ENCODE results near the gene MRAS. TPM values are rescaled to one million over a fixed set of nuclear protein-coding genes. Genes with fewer than 3 reads are reported as not detected.

The MRAS gene
- polyA plus RNA-seq, 1 donor from 2014 or later, result 52.8 TPM

DNA sequence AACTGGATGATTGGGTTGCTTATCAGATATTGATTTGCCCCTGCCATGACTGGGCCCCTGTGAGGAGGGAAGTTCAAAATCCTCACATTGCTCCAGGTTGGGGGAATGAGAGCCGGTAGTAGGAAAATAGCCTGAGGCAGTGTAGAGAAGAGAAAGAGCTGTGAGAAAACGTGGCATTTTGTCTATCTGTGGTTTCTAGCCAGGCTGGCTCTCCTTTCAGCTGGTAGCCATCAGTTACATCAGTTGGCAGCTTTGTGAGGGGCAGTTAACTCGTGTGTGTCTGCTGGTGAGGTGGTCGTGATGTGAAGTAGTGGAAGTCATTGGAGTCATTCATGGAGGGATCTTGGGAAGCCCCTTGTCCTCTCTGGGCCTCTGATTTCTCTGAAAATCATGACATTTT, 91.3 kb downstream of the MRAS start:
- H2AFZ ChIP-seq (ENCODE audit: low read depth, low read length), result no peak overlapping the region
- H4K20me1 ChIP-seq (ENCODE audit: insufficient read depth), result no peaks in the 10 kb centered on the region
- no peaks in the 10 kb centered on the region for H3K36me3 ChIP-seq (ENCODE audit: insufficient read depth, low read length)
- no peak for TF ChIP-seq EZH2 (IDR thresholded peaks at IDR 0.05; ENCODE audit: borderline replicate concordance, insufficient read depth, low read length, poor library complexity, severe bottlenecking)
- TF ChIP-seq TAF1 (IDR thresholded peaks at IDR 0.05; ENCODE audit: low read depth), result no peak
- TF ChIP-seq SMC3 (conservative IDR thresholded peaks at IDR 0.05; ENCODE audit: poor library complexity), result no peak
- TF ChIP-seq MXI1 (conservative IDR thresholded peaks at IDR 0.05; ENCODE audit: poor library complexity, severe bottlenecking), result no peak
- TF ChIP-seq POLR2AphosphoS5 (IDR thresholded peaks at IDR 0.05), result no peak
- TF ChIP-seq, protein P1, sequence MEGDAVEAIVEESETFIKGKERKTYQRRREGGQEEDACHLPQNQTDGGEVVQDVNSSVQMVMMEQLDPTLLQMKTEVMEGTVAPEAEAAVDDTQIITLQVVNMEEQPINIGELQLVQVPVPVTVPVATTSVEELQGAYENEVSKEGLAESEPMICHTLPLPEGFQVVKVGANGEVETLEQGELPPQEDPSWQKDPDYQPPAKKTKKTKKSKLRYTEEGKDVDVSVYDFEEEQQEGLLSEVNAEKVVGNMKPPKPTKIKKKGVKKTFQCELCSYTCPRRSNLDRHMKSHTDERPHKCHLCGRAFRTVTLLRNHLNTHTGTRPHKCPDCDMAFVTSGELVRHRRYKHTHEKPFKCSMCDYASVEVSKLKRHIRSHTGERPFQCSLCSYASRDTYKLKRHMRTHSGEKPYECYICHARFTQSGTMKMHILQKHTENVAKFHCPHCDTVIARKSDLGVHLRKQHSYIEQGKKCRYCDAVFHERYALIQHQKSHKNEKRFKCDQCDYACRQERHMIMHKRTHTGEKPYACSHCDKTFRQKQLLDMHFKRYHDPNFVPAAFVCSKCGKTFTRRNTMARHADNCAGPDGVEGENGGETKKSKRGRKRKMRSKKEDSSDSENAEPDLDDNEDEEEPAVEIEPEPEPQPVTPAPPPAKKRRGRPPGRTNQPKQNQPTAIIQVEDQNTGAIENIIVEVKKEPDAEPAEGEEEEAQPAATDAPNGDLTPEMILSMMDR (IDR thresholded peaks at IDR 0.05; ENCODE audit: poor library complexity, severe bottlenecking), result no peak
- TF ChIP-seq, protein P2, sequence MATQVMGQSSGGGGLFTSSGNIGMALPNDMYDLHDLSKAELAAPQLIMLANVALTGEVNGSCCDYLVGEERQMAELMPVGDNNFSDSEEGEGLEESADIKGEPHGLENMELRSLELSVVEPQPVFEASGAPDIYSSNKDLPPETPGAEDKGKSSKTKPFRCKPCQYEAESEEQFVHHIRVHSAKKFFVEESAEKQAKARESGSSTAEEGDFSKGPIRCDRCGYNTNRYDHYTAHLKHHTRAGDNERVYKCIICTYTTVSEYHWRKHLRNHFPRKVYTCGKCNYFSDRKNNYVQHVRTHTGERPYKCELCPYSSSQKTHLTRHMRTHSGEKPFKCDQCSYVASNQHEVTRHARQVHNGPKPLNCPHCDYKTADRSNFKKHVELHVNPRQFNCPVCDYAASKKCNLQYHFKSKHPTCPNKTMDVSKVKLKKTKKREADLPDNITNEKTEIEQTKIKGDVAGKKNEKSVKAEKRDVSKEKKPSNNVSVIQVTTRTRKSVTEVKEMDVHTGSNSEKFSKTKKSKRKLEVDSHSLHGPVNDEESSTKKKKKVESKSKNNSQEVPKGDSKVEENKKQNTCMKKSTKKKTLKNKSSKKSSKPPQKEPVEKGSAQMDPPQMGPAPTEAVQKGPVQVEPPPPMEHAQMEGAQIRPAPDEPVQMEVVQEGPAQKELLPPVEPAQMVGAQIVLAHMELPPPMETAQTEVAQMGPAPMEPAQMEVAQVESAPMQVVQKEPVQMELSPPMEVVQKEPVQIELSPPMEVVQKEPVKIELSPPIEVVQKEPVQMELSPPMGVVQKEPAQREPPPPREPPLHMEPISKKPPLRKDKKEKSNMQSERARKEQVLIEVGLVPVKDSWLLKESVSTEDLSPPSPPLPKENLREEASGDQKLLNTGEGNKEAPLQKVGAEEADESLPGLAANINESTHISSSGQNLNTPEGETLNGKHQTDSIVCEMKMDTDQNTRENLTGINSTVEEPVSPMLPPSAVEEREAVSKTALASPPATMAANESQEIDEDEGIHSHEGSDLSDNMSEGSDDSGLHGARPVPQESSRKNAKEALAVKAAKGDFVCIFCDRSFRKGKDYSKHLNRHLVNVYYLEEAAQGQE (IDR thresholded peaks at IDR 0.05; ENCODE audit: borderline replicate concordance), result no peak
- TF ChIP-seq RAD21 (conservative IDR thresholded peaks at IDR 0.05), result no peak
- no peak for TF ChIP-seq EP300 (conservative IDR thresholded peaks at IDR 0.05; ENCODE audit: poor library complexity, severe bottlenecking)
- H3K79me2 ChIP-seq (replicated peaks; ENCODE audit: insufficient read depth, low read length), result no peaks in the 10 kb centered on the region
- no peak overlapping the region for H3K9ac ChIP-seq (ENCODE audit: low read length)
- H3K27me3 ChIP-seq (ENCODE audit: insufficient read depth, low read depth, low read length), result peaks cover 18% of the 10 kb centered on the region
- H3F3A ChIP-seq (ENCODE audit: insufficient read depth, low read length, poor library complexity, severe bottlenecking), result no peaks in the 10 kb centered on the region
- no peak overlapping the region for H3K4me2 ChIP-seq (ENCODE audit: low read length)
- no peaks in the 10 kb centered on the region for H3K9me3 ChIP-seq (ENCODE audit: low read length)
- no peak overlapping the region for H3K4me3 ChIP-seq (ENCODE audit: low read length)
- no peak overlapping the region for H3K27ac ChIP-seq (ENCODE audit: low read length)
- H3K9me2 ChIP-seq (ENCODE audit: insufficient read depth, low read length), result no peaks in the 10 kb centered on the region

DNA sequence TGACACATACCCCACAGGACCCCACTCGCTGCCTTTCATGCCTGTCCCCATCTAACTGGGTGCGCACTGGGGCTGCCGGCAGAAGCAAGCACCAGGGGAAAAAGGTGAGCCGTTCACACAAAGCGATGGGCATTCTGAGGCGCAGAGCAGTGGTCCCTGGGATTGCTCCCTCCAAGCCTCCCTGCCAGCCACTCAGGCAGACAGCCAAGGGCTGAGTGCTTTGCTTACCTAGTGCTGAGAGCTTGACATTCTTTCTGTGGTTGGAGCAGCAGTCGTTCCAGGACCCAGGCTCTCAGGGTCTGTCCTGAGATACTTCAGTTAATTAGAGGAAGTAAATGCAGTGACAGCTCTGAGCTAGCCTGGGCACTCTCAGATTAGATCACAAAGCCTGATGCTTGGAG, 91.7 kb downstream of the MRAS start:
- Histone ChIP-seq H3K79me2 (replicated peaks; ENCODE audit: insufficient read depth, low read length) (no peaks in the 10 kb centered on the region), H3K27me3 (ENCODE audit: insufficient read depth, low read depth, low read length) (peaks cover 13% of the 10 kb centered on the region), H3K9me2 (ENCODE audit: insufficient read depth, low read length) (no peaks in the 10 kb centered on the region), H3K9ac (ENCODE audit: low read length) (no peak overlapping the region), H3K4me2 (ENCODE audit: low read length) (no peak overlapping the region), H4K20me1 (ENCODE audit: insufficient read depth) (no peaks in the 10 kb centered on the region), H3K4me3 (ENCODE audit: low read length) (no peak overlapping the region), H3K9me3 (ENCODE audit: low read length) (no peaks in the 10 kb centered on the region), H3K27ac (ENCODE audit: low read length) (no peak overlapping the region), H2AFZ (ENCODE audit: low read depth, low read length) (no peak overlapping the region), H3F3A (ENCODE audit: insufficient read depth, low read length, poor library complexity, severe bottlenecking) (no peaks in the 10 kb centered on the region), H3K36me3 (ENCODE audit: insufficient read depth, low read length) (no peaks in the 10 kb centered on the region)
- TF ChIP-seq POLR2AphosphoS5 (IDR thresholded peaks at IDR 0.05) (no peak), RAD21 (conservative IDR thresholded peaks at IDR 0.05) (no peak), SMC3 (conservative IDR thresholded peaks at IDR 0.05; ENCODE audit: poor library complexity) (no peak), EP300 (conservative IDR thresholded peaks at IDR 0.05; ENCODE audit: poor library complexity, severe bottlenecking) (no peak), EZH2 (IDR thresholded peaks at IDR 0.05; ENCODE audit: borderline replicate concordance, insufficient read depth, low read length, poor library complexity, severe bottlenecking) (no peak), TAF1 (IDR thresholded peaks at IDR 0.05; ENCODE audit: low read depth) (no peak)
- TF ChIP-seq, protein P1 (IDR thresholded peaks at IDR 0.05; ENCODE audit: poor library complexity, severe bottlenecking), result no peak
- TF ChIP-seq, protein P2 (IDR thresholded peaks at IDR 0.05; ENCODE audit: borderline replicate concordance), result no peak
